ENCODE measurements around the gene UST. TPM values are rescaled to one million over a fixed set of nuclear protein-coding genes. Genes with fewer than 3 reads are reported as not detected.

UST gene
- total and polyA plus RNA-seq, 9 of the 15 experiments (the other 6 are each of a cell fraction or from before 2014, with no cell fraction given): 0.04 to 0.10 TPM; not detected in 7

DNA sequence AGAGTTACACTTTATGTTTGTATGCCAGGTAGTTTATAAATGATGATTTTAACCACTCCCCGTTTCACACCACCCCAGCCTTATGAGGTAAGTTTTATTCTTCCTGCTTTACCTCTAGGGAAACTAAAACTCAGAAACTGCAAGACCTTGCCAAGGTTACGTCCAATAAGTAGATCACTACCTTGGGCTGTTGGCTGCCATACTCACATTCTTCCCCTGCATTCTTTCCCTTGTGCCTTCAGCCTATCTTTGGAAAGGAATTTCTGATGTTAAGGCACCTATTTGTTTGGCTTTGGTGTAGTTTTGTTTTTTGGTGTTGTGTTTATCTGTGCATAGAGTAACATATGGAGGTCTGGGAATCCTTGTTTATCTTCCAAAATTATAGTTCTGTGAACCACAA is 122.1 kb downstream of the UST start (continued):
- TF ChIP-seq FOXP1 (CRISPR knock-in tag; IDR thresholded peaks at IDR 0.05): no peak
- no peak for TF ChIP-seq ZBTB11 (CRISPR knock-in tag; IDR thresholded peaks at IDR 0.05)
- no peak for TF ChIP-seq SMC3 (conservative IDR thresholded peaks at IDR 0.05; ENCODE audit: insufficient read depth, low read depth, low read length)

GRCh38 chr6:148869585-148869984 is 122.8 kb downstream of the UST start:
- no peak overlapping the region for H3K27ac ChIP-seq (ENCODE audit: extremely low read depth, low read depth, low read length)
- no peak overlapping the region for H2AFZ ChIP-seq (ENCODE audit: low read depth, low read length)
- WGBS (ENCODE audit: insufficient coverage, low coverage, missing lambda C conversion rate): 0% methylated on average over 7 of the region's 7 CpGs
- intact Hi-C loops (cut with micrococcal nuclease) (no loop called here), in situ Hi-C loops (cut with MboI) (no loop called here)
- no peak overlapping the region for H3K9ac ChIP-seq (ENCODE audit: insufficient read depth in 1 of 2, low read depth in 2 of 2, low read length in 2 of 2)
- peaks cover 2 to 8% of the 10 kb centered on the region in 2 experiments; a peak in 2 of 5 replicates for H3K27me3 ChIP-seq (ENCODE audit: control insufficient read depth in 2 of 2, insufficient read depth in 2 of 2, low read length in 2 of 2)
- POLR2A ChIA-PET: interaction anchor here (0.8 kb wide), 1 partner anchor 11 kb away, joined by 3 read pairs; no protein-coding TSS in a partner anchor
- no peak overlapping the region for H3K4me2 ChIP-seq (ENCODE audit: insufficient read depth, low read length)
- FAIRE-seq: no peak
- H3K79me2 ChIP-seq (ENCODE audit: control insufficient read depth, insufficient read depth, low read length): no peaks in the 10 kb centered on the region
- no TSS peak for BruUV-seq (replicated peaks)
- H3K4me3 ChIP-seq: no peak overlapping the region
- no peaks in the 10 kb centered on the region for H3K4me1 ChIP-seq (replicated peaks in 1 of 2; ENCODE audit: control insufficient read depth in 2 of 2, insufficient read depth in 2 of 2, low read length in 2 of 2)
- no peaks in the 10 kb centered on the region for H3K36me3 ChIP-seq (ENCODE audit: control insufficient read depth, insufficient read depth, low read length)
- no peaks in the 10 kb centered on the region for H4K20me1 ChIP-seq (replicated peaks; ENCODE audit: control insufficient read depth, insufficient read depth, low read length)
- no peak for ATAC-seq
- no peak for DNase-seq (ENCODE audit: extremely low read depth in 1 of 4, low spot score in 3 of 4)
- H3K9me3 ChIP-seq (replicated peaks; ENCODE audit: control insufficient read depth, insufficient read depth, low read depth, low read length): no peaks in the 10 kb centered on the region
- no peak for TF ChIP-seq ZNF224 (CRISPR knock-in tag; IDR thresholded peaks at IDR 0.05)
- TF ChIP-seq TRIM24 (IDR thresholded peaks at IDR 0.05): no peak
- TF ChIP-seq PCBP1 (IDR thresholded peaks at IDR 0.05; ENCODE audit: low read depth, low read length, poor library complexity, severe bottlenecking): no peak
- TF ChIP-seq, protein P1, sequence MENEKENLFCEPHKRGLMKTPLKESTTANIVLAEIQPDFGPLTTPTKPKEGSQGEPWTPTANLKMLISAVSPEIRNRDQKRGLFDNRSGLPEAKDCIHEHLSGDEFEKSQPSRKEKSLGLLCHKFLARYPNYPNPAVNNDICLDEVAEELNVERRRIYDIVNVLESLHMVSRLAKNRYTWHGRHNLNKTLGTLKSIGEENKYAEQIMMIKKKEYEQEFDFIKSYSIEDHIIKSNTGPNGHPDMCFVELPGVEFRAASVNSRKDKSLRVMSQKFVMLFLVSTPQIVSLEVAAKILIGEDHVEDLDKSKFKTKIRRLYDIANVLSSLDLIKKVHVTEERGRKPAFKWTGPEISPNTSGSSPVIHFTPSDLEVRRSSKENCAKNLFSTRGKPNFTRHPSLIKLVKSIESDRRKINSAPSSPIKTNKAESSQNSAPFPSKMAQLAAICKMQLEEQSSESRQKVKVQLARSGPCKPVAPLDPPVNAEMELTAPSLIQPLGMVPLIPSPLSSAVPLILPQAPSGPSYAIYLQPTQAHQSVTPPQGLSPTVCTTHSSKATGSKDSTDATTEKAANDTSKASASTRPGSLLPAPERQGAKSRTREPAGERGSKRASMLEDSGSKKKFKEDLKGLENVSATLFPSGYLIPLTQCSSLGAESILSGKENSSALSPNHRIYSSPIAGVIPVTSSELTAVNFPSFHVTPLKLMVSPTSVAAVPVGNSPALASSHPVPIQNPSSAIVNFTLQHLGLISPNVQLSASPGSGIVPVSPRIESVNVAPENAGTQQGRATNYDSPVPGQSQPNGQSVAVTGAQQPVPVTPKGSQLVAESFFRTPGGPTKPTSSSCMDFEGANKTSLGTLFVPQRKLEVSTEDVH (IDR thresholded peaks at IDR 0.05; ENCODE audit: low read depth, partially characterized antibody): no peak
- TF ChIP-seq, protein P2, sequence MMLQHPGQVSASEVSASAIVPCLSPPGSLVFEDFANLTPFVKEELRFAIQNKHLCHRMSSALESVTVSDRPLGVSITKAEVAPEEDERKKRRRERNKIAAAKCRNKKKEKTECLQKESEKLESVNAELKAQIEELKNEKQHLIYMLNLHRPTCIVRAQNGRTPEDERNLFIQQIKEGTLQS (IDR thresholded peaks at IDR 0.05): peak; percentile 33; the same call in 1 of the 2 replicates
- TF ChIP-seq, protein P2 (CRISPR knock-in tag; conservative IDR thresholded peaks at IDR 0.05): no peak
- TF ChIP-seq, protein P3, sequence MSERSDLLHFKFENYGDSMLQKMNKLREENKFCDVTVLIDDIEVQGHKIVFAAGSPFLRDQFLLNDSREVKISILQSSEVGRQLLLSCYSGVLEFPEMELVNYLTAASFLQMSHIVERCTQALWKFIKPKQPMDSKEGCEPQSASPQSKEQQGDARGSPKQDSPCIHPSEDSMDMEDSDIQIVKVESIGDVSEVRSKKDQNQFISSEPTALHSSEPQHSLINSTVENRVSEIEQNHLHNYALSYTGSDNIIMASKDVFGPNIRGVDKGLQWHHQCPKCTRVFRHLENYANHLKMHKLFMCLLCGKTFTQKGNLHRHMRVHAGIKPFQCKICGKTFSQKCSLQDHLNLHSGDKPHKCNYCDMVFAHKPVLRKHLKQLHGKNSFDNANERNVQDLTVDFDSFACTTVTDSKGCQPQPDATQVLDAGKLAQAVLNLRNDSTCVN (CRISPR knock-in tag; IDR thresholded peaks at IDR 0.05): no peak
- no peaks in the 10 kb centered on the region for H3K9me1 ChIP-seq (ENCODE audit: control insufficient read depth, insufficient read depth, low read length)
- CTCF ChIA-PET (ENCODE audit: low intra/inter-chr PET ratio): no interaction called here
